Mammary epithelial cell (primary cell): ENCODE measurements around the gene CACNA2D1.

Experiments
- EZH2 ChIP-seq: IDR thresholded peaks from 2 replicates; pipeline ENCODE4 v1.6.1; 2012; ENCODE audit warnings: low read length, inconsistent platforms, borderline replicate concordance
- TF ChIP-seq, protein P1 (sequence below), 2 donors: IDR thresholded peaks in 1 of 2; conservative IDR thresholded peaks in 1 of 2; 2 replicates each; pipeline ENCODE4 v1.5.1; 2011 to 2012; ENCODE audit warnings: inconsistent platforms in 2 of 2, low read length in 2 of 2, mild to moderate bottlenecking in 2 of 2, control low read depth in 1 of 2, low read depth in 1 of 2; ENCODE audit not compliant: insufficient read depth in 1 of 2; ENCODE audit errors: extremely low read depth in 1 of 2

DNA sequence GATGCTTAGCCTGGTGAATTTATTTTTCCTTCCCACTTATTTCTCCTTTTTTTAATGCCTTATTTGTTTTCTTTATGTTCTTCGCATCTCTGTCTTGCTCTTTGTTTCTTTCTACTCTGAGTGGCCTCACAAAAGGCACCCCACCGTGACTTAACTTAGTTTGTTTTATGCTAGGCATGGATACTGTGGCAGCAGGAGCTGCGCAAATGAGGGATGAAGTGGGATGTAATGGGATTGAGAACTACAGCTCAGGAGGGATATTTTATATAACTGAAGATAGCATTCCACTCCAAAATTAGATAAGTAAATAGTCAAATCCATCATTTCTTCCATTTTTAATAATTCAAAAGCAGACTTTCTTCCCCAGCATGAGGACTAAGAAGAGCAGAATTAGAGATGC lies 1.7 kb upstream of the CACNA2D1 start:
- TF ChIP-seq, protein P1, sequence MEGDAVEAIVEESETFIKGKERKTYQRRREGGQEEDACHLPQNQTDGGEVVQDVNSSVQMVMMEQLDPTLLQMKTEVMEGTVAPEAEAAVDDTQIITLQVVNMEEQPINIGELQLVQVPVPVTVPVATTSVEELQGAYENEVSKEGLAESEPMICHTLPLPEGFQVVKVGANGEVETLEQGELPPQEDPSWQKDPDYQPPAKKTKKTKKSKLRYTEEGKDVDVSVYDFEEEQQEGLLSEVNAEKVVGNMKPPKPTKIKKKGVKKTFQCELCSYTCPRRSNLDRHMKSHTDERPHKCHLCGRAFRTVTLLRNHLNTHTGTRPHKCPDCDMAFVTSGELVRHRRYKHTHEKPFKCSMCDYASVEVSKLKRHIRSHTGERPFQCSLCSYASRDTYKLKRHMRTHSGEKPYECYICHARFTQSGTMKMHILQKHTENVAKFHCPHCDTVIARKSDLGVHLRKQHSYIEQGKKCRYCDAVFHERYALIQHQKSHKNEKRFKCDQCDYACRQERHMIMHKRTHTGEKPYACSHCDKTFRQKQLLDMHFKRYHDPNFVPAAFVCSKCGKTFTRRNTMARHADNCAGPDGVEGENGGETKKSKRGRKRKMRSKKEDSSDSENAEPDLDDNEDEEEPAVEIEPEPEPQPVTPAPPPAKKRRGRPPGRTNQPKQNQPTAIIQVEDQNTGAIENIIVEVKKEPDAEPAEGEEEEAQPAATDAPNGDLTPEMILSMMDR (conservative IDR thresholded peaks at IDR 0.05 in 1 of 2, IDR thresholded peaks at IDR 0.05 in 1 of 2; ENCODE audit: extremely low read depth in 1 of 2, insufficient read depth in 1 of 2, low read depth in 1 of 2, low read length in 2 of 2): no peak
- TF ChIP-seq EZH2: no peak
